HL-60/S4 treated with phorbol 12-myristate 13-acetate at 8.2 ng/mL for 4 days and 3 days (cell line): ENCODE data around the gene DZIP3.
"Not testable (repeated sequence)": the region's sequence is repeated elsewhere in the genome, so short reads cannot be mapped to it uniquely, and the experiment has no call there.

Source experiments
- in situ Hi-C: fragments of 300-500 bp; cut with MboI; formaldehyde crosslinking; loops from 2 replicates; pipeline ENCODE4 v1.15.0; 2022; ENCODE audit warnings: low sequenced_read_pairs

Gene DZIP3

GRCh38 chr3:108595321-108595720, 5.8 kb downstream of the DZIP3 start:
- in situ Hi-C loops: no loop called here

- in situ Hi-C loops: no loop called here
Observed at GRCh38 chr3:108598375-108598774, 8.9 kb downstream of the DZIP3 start.

- in situ Hi-C loops: no loop called here
Observed at GRCh38 chr3:108599677-108600409, 10.3 kb downstream of the DZIP3 start.

GRCh38 chr3:108602249-108602934, 12.9 kb downstream of the DZIP3 start:
- in situ Hi-C loops: no loop called here

- in situ Hi-C loops: no loop called here
Observed at GRCh38 chr3:108602935-108603294, 13.4 kb downstream of the DZIP3 start.

- in situ Hi-C loops: no loop called here
Observed at GRCh38 chr3:108603691-108604090, 14.2 kb downstream of the DZIP3 start.

- in situ Hi-C loops: no loop called here
Observed at GRCh38 chr3:108605028-108605427, 15.5 kb downstream of the DZIP3 start.

GRCh38 chr3:108605491-108605890, 16.0 kb downstream of the DZIP3 start:
- in situ Hi-C loops: no loop called here

- in situ Hi-C loops: no loop called here
Observed at GRCh38 chr3:108608750-108609149, 19.2 kb downstream of the DZIP3 start.

GRCh38 chr3:108610651-108611050, 21.1 kb downstream of the DZIP3 start:
- in situ Hi-C loops: no loop called here

GRCh38 chr3:108616090-108616489, 26.6 kb downstream of the DZIP3 start:
- in situ Hi-C loops: not testable (repeated sequence)

- in situ Hi-C loops: no loop called here
Observed at GRCh38 chr3:108620250-108620649, 30.7 kb downstream of the DZIP3 start.

GRCh38 chr3:108623504-108623903, 34.0 kb downstream of the DZIP3 start:
- in situ Hi-C loops: no loop called here

- in situ Hi-C loops: no loop called here
Observed at GRCh38 chr3:108629974-108630373, 40.5 kb downstream of the DZIP3 start.

GRCh38 chr3:108642526-108642925, 53.0 kb downstream of the DZIP3 start:
- in situ Hi-C loops: no loop called here

GRCh38 chr3:108645364-108645763, 55.8 kb downstream of the DZIP3 start:
- in situ Hi-C loops: no loop called here

- in situ Hi-C loops: not testable (repeated sequence)
Observed at GRCh38 chr3:108655664-108656063, 66.1 kb downstream of the DZIP3 start.

GRCh38 chr3:108661699-108662098, 72.2 kb downstream of the DZIP3 start:
- in situ Hi-C loops: no loop called here

GRCh38 chr3:108662142-108662738, 72.7 kb downstream of the DZIP3 start:
- in situ Hi-C loops: no loop called here

GRCh38 chr3:108664266-108664665, 74.7 kb downstream of the DZIP3 start:
- in situ Hi-C loops: no loop called here

- in situ Hi-C loops: no loop called here
Observed at GRCh38 chr3:108667312-108667711, 77.8 kb downstream of the DZIP3 start.

- in situ Hi-C loops: no loop called here
Observed at GRCh38 chr3:108669208-108669607, 79.7 kb downstream of the DZIP3 start.
